HUES48 (cell line): ENCODE results near the gene TREX2.

Experiments used
- H3K27ac ChIP-seq: one replicate; pipeline ENCODE4 v1.7.0; 2013; ENCODE audit warnings: low read depth, low read length, inconsistent platforms
- H3K27me3 ChIP-seq: 2 replicates; pipeline ENCODE4 v1.6.1; 2013; ENCODE audit warnings: mild to moderate bottlenecking, low read length; ENCODE audit not compliant: control insufficient read depth, insufficient read depth
- H3K36me3 ChIP-seq: 2 replicates; pipeline ENCODE4 v1.6.1; 2013; ENCODE audit warnings: low read length; ENCODE audit not compliant: control insufficient read depth, insufficient read depth
- H3K4me1 ChIP-seq: 2 replicates; pipeline ENCODE4 v1.6.1; 2013; ENCODE audit warnings: mild to moderate bottlenecking, low read length; ENCODE audit not compliant: control insufficient read depth, insufficient read depth
- H3K4me3 ChIP-seq: 2 replicates; pipeline ENCODE4 v1.5.1; 2013; ENCODE audit warnings: mild to moderate bottlenecking, low read depth, low read length
- H3K9ac ChIP-seq: 2 replicates; pipeline ENCODE4 v1.6.1; 2013; ENCODE audit warnings: mild to moderate bottlenecking, low read depth, low read length, moderate library complexity
- H3K9me3 ChIP-seq: 2 replicates; pipeline ENCODE4 v1.6.1; 2013; ENCODE audit warnings: low read length; ENCODE audit not compliant: control insufficient read depth, insufficient read depth

The TREX2 gene

DNA sequence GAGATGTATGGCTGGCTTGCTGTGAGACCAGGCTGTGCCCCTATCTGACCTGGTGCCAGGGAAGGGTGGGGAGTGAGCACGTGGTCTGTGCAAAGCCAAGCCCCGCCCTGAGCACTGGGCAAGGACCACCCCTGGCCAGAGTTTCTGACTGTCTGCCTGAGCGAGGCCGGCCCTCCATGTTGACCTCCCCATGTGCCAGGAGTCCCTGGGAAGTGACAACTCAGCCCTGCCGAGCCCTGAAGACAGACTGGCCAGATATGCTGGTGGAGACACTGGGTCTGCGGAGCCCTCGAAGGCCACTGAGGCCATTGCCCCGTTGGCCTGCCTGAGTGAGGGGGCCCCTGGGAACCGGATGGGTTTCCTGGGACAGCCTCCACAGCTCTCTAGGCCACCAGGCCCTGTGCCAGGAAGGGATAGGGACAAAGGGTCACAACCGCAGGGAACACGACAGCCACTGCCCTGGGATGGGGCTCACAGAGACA is 41.8 kb upstream of the TREX2 start:
- Histone ChIP-seq H3K36me3 (no peaks in the 10 kb centered on the region), H3K4me1 (no peaks in the 10 kb centered on the region), H3K27ac (no peak overlapping the region), H3K27me3 (no peaks in the 10 kb centered on the region), H3K4me3 (no peak overlapping the region), H3K9ac (no peak overlapping the region), H3K9me3 (peaks cover 26% of the 10 kb centered on the region)

DNA sequence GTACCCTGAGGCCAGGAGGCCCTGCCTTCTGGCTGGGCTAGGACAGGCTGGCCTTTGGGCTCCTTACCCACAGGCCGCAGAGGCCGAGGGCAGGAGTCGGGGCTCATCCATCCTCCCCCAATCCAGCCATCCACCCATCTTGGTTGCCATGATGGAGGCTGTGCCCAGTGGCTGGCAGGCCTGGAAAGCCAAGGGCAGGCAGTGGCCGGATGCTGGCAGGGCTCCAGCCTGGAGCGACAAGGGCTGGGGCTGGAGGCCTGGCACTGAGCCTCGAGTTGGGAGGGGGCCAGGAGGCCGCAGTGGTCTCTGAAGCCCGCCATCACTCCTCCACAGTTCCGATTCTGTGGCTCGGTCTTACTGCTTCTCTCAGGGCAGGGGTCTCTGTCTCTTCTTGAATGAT is 40.3 kb upstream of the TREX2 start:
- H3K4me1 ChIP-seq, result no peaks in the 10 kb centered on the region

DNA sequence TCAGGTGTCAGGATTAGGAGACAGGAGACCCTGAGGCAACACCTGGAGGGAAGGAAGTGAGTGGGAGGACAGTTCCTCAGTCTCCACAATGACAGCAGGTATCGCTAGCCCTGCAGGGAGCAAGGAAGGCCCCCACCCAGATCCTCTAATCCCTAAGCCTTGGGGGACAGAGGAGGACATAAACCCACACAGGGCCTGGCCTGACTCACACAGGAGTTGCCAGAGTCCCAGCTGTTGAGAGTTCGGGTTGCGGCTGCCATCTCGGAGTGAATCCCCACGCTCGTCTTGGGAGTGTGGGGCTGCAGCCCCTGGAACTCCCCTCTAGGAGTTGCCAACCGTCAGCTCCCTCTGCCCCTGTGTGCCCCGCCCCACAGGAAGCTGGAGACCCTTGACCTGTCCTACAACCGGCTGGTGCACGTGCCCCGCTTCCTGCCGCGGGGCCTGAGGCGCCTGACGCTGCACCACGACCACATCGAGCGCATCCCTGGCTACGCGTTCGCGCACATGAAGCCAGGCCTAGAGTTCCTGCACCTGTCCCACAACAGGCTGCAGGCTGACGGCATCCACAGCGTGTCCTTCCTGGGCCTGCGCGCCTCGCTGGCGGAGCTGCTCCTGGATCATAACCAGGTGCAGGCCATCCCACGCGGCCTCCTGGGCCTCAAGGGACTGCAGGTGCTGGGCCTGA is 39.7 kb upstream of the TREX2 start:
- Histone ChIP-seq H3K36me3 (no peaks in the 10 kb centered on the region), H3K4me1 (no peaks in the 10 kb centered on the region), H3K9ac (no peak overlapping the region), H3K27ac (no peak overlapping the region), H3K9me3 (peaks cover 24% of the 10 kb centered on the region), H3K4me3 (no peak overlapping the region), H3K27me3 (no peaks in the 10 kb centered on the region)

More for the DNA sequence above, 40.3 kb upstream of the TREX2 start:
- Histone ChIP-seq H3K27me3 (no peaks in the 10 kb centered on the region), H3K36me3 (no peaks in the 10 kb centered on the region), H3K4me3 (no peak overlapping the region), H3K27ac (no peak overlapping the region), H3K9me3 (peaks cover 29% of the 10 kb centered on the region), H3K9ac (no peak overlapping the region)

DNA sequence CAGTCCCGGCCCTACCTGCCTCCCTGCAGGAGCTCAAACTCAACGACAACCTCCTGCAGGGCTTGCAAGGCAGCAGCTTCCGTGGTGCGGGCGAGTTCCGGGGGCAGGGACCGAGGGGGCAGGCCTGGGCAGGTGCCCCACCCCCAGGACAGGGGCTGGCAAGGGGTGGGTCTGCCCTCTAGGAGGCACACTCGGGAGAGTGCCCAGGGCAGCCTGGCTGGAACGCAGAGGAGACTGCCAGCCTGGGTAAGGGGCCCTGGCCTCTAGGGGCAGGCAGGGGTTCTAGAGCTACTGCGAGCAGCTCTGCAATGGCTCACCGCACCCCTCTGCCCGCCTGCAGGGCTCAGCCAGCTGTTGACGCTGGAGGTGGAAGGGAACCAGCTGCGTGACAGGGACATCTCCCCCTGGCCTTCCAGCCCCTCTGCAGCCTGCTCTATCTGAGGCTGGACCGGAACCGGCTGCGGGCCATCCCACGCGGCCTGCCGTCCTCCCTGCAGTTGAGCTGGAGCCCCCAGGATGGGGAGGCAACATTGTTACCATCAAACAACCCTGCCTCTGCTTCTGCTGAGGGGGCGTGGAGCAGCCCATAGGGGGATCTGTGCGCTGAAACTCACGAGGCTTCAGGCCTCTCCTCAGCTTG is 36.6 kb upstream of the TREX2 start:
- Histone ChIP-seq H3K4me3 (no peak overlapping the region), H3K36me3 (no peaks in the 10 kb centered on the region), H3K9me3 (peaks cover 10% of the 10 kb centered on the region), H3K27me3 (no peaks in the 10 kb centered on the region), H3K4me1 (peaks cover 2% of the 10 kb centered on the region; the same call in 1 of the 2 replicates), H3K27ac (no peak overlapping the region), H3K9ac (no peak overlapping the region)

DNA sequence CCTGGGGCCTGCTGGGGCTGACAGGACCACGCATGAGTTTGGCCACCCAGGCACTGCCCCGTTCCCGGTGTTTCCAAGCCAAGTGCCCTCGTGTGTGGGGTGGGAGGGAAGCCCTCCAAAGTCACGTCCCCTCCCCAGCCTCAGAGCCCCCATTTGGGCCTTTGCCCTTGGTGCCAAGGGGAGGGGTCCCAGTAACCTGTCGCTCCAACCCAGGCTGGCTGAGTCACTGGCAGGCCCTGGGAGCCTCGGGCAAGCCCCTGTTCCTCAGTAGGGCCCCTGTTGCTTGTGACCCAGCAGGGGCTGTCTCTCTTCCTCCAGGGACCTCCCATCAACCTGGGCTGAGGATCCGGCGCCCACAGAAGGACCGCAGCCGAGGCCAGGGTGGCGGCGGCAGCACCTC is 35.2 kb upstream of the TREX2 start:
- peaks cover 9% of the 10 kb centered on the region; the same call in 1 of the 2 replicates for H3K4me1 ChIP-seq
- H3K9ac ChIP-seq, result no peak overlapping the region
- H3K9me3 ChIP-seq, result peaks cover 18% of the 10 kb centered on the region
- H3K27me3 ChIP-seq, result peaks cover 5% of the 10 kb centered on the region
- no peak overlapping the region for H3K27ac ChIP-seq
- H3K4me3 ChIP-seq, result no peak overlapping the region
- no peaks in the 10 kb centered on the region for H3K36me3 ChIP-seq

DNA sequence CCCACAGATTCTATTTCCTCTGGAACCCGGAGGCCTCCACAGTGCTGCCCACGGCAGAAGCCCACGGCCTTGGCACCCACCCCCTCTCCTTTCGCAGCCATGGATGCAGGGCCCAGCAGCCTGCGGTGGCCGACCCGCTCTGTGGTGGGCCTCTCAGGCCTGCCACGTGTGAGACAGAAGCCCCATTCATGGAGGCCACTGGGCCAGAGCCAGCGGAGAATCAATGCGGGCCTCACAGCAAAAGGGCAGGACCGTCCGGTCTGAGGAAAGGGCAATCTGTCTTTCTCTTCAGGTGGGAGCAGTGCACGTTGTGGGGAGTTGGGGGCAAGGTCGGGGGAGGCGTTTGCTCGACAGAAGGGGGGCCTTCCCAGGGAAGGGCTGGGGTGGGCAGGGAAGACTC is 32.9 kb upstream of the TREX2 start:
- H3K9ac ChIP-seq, result no peak overlapping the region
- H3K27me3 ChIP-seq, result peaks cover 25% of the 10 kb centered on the region
- H3K9me3 ChIP-seq, result peaks cover 16% of the 10 kb centered on the region
- H3K36me3 ChIP-seq, result no peaks in the 10 kb centered on the region
- H3K4me3 ChIP-seq, result no peak overlapping the region
- peaks cover 9% of the 10 kb centered on the region; the same call in 1 of the 2 replicates for H3K4me1 ChIP-seq
- H3K27ac ChIP-seq, result no peak overlapping the region

DNA sequence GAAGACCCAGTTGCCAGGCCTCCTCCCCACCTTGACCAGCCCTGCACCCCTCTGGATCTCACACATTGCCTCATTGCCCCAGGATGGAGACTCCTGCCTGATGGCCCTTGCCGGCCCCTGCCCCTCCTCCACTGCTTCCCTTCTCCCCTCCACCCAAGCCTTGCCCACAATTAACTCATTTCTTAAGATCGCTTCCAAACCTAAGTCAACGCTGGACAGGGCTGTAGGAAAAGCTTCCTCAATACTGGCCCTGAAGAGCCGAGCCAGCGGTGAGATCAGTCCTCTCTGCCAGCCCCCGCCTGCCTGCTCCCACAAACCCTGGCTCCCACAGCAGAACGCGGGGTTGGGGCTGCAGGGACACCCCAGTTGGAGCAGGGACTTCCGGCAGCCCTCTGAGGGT is 32.0 kb upstream of the TREX2 start:
- H3K9me3 ChIP-seq, result peaks cover 21% of the 10 kb centered on the region
- H3K9ac ChIP-seq, result no peak overlapping the region
- H3K27ac ChIP-seq, result no peak overlapping the region
- H3K4me1 ChIP-seq, result peaks cover 9% of the 10 kb centered on the region; the same call in 1 of the 2 replicates
- H3K36me3 ChIP-seq, result no peaks in the 10 kb centered on the region
- H3K4me3 ChIP-seq, result no peak overlapping the region
- H3K27me3 ChIP-seq, result peaks cover 25% of the 10 kb centered on the region

DNA sequence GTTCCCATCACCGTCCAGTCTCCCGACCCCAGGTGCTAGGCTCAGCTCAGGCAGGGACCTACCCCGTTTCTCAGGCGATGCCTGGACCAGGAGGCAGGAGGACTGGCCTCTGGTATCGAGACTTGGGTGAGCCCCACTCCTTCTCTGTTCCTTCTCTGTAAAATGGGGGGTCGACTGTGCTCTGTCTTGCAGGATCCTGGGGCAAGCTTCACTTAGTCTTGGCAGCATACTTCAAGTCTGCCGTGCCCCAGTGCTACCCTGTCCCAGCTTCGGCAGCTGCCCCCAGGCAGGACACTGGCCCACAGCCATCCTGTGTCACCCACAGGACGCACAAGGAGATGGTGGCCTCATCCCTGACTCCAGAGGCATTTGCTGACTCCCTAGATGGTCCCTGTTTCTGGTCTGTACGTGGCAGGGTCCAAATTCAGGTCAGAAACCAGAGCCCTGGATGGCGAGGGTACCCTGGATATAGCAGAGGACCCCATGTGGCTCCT is 31.6 kb upstream of the TREX2 start:
- peaks cover 25% of the 10 kb centered on the region for H3K27me3 ChIP-seq
- no peak overlapping the region for H3K4me3 ChIP-seq
- no peak overlapping the region for H3K27ac ChIP-seq
- no peaks in the 10 kb centered on the region for H3K36me3 ChIP-seq
- peaks cover 17% of the 10 kb centered on the region for H3K9me3 ChIP-seq
- peaks cover 9% of the 10 kb centered on the region; the same call in 1 of the 2 replicates for H3K4me1 ChIP-seq
- no peak overlapping the region for H3K9ac ChIP-seq

DNA sequence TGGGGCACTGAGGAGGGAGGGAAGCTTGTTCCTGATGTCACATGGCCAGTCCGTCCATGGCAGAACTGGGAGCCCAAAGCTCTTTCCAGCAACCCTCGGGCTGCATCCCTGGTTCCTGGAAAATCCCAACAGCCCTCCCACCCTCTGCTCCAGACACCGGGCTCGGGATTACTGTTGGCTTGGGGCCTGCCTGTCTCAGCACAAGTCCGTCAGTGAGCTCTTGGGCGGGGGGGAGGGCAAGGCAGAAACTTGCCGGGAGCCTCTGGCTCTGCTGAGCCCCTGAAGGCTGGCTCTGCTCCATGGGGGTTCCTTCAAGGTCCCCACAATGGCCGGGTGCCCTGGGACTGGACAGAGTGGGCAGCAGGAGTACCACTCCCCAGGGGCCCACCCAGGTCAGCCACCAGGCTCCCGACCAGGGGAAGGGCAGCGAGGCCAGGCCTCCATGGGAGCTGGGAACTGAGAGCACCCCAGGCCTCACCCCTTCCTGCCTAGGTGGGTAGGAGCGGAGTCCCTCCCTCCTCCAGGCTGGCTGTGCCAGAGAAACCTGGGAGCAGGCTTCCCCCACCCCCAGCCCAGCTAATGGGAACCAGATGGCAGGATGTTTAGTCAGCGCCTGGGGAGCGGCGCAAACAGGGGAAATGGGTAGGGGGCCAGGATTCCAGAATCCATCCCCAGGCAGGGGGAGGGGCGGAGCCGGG is 31.0 kb upstream of the TREX2 start:
- H3K9me3 ChIP-seq, result peaks cover 16% of the 10 kb centered on the region; the same call in 1 of the 2 replicates
- H3K27ac ChIP-seq, result no peak overlapping the region
- no peak overlapping the region for H3K4me3 ChIP-seq
- peaks cover 25% of the 10 kb centered on the region for H3K27me3 ChIP-seq
- no peaks in the 10 kb centered on the region for H3K36me3 ChIP-seq
- H3K4me1 ChIP-seq, result peaks cover 9% of the 10 kb centered on the region; the same call in 1 of the 2 replicates
- H3K9ac ChIP-seq, result no peak overlapping the region

DNA sequence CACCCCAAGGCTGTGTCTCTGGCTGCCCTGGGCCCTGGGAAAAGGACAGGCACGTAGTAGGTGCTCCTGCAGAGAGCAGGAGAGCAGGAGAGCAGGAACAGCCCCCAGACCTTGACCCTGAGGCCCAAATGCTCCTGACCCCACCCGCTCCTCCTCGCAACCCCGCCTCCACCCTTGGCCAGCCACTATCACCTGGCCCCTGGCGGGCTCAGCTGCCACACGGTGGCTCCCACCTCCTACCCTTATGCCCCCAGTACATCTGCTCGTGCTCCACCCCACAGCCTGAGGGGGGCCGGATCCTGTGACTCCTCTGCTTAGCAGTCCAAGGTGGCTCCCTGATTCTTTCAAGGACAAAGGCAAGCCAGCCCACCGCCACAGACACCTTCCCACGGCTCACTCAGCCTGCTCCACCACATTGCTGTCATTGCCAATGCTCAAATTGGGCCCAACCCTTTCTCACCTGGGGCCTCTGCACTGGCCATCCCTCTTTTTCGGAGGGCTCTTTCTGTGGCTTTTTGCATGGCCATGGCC is 30.0 kb upstream of the TREX2 start:
- Histone ChIP-seq H3K9me3 (peaks cover 23% of the 10 kb centered on the region; the same call in 1 of the 2 replicates), H3K27ac (no peak overlapping the region), H3K4me3 (no peak overlapping the region), H3K27me3 (peaks cover 25% of the 10 kb centered on the region), H3K36me3 (no peaks in the 10 kb centered on the region), H3K9ac (no peak overlapping the region), H3K4me1 (peaks cover 9% of the 10 kb centered on the region; the same call in 1 of the 2 replicates)
